ENCODE results near the gene DUSP3. TPM values are rescaled to one million over a fixed set of nuclear protein-coding genes. Genes with fewer than 3 reads are reported as not detected.

DUSP3 gene
- total RNA-seq, 2 experiments from 2014 or later = 10.6 to 12.6 TPM

DNA sequence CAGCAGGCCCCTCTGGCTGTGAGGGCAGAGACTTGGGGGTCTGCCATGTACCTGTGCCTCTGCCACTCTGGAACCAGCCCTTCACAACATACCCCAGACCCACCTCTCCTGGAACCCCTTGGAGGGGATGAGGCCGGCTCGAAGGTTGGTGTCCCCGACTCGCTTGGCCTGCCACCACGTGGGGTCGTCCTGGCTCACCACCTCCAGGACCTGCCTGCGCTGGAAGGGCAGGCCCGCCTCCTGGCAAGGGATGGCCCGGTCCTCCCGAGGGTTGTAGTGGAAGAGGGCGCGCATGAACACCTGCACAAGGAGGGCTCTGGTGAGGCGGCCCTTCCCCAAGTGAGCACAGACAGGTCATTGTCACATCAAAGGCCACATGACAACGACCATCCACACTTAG lies 42.0 kb upstream of the DUSP3 start:
- Mint-ChIP-seq H3K27ac (no peak overlapping the region), H3K27me3 (no peaks in the 10 kb centered on the region), H3K4me3 (no peak overlapping the region), H3K9me3 (no peaks in the 10 kb centered on the region), H3K4me1 (ENCODE audit: low read depth) (no peaks in the 10 kb centered on the region), H3K36me3 (ENCODE audit: low read depth) (no peaks in the 10 kb centered on the region)
- ChIA-PET CTCF (interaction anchor here (1.2 kb wide), 1 partner anchor 26 kb away, joined by 3 read pairs; the partner anchor contains the start of gene CD300LG), POLR2A (no interaction called here)
- no peak for DNase-seq
- intact Hi-C loops (cut with DNase I, micrococcal nuclease) = no loop called here
- Histone ChIP-seq H3K27ac (ENCODE audit: low read depth in 1 of 2, low read length in 2 of 2) (no peak overlapping the region), H3K36me3 (ENCODE audit: insufficient read depth, low read length) (no peaks in the 10 kb centered on the region), H3K4me1 (ENCODE audit: insufficient read depth, low read length) (no peaks in the 10 kb centered on the region), H3K4me3 (ENCODE audit: low read length) (no peak overlapping the region), H3K9me3 (ENCODE audit: control insufficient read depth in 1 of 2, insufficient read depth in 1 of 2, low read length in 2 of 2) (no peaks in the 10 kb centered on the region), H3K27me3 (ENCODE audit: control insufficient read depth in 1 of 2, insufficient read depth in 2 of 2, low read length in 2 of 2) (no peaks in the 10 kb centered on the region)
- ATAC-seq (ENCODE audit: poor library complexity) = no peak
- TF ChIP-seq, protein P1, sequence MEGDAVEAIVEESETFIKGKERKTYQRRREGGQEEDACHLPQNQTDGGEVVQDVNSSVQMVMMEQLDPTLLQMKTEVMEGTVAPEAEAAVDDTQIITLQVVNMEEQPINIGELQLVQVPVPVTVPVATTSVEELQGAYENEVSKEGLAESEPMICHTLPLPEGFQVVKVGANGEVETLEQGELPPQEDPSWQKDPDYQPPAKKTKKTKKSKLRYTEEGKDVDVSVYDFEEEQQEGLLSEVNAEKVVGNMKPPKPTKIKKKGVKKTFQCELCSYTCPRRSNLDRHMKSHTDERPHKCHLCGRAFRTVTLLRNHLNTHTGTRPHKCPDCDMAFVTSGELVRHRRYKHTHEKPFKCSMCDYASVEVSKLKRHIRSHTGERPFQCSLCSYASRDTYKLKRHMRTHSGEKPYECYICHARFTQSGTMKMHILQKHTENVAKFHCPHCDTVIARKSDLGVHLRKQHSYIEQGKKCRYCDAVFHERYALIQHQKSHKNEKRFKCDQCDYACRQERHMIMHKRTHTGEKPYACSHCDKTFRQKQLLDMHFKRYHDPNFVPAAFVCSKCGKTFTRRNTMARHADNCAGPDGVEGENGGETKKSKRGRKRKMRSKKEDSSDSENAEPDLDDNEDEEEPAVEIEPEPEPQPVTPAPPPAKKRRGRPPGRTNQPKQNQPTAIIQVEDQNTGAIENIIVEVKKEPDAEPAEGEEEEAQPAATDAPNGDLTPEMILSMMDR (IDR thresholded peaks at IDR 0.05) = no peak

DNA sequence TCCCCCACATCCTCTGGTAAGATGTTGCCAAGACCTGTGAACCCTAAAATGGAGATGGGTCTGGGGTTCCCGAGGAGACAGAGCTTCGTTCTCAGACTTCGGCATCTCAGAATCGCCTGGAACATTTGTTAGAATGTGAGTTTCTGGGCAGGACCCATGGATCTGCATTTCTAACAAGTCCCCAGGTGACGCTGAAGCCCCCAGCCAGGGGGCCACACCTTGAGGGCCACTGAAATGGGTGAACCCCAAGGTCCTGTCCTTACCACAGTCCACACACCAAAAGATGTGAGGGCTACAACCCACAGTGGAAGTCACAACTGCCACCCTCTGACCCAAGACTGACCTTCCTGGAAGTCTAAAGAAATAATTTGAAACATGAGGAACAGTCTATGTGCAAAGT lies 40.2 kb upstream of the DUSP3 start:
- H3K27me3 ChIP-seq (ENCODE audit: control insufficient read depth in 1 of 2, insufficient read depth in 2 of 2, low read length in 2 of 2) = no peaks in the 10 kb centered on the region
- CTCF ChIA-PET = no interaction called here
- Mint-ChIP-seq H3K4me3 (no peak overlapping the region), H3K36me3 (ENCODE audit: low read depth) (no peaks in the 10 kb centered on the region), H3K27me3 (no peaks in the 10 kb centered on the region), H3K27ac (no peak overlapping the region), H3K9me3 (no peaks in the 10 kb centered on the region), H3K4me1 (ENCODE audit: low read depth) (no peaks in the 10 kb centered on the region)
- ATAC-seq (ENCODE audit: poor library complexity) (no peak), DNase-seq (no peak)
- H3K27ac ChIP-seq (ENCODE audit: low read depth in 1 of 2, low read length in 2 of 2) = no peak overlapping the region
- TF ChIP-seq, protein P1 (IDR thresholded peaks at IDR 0.05) = no peak
- H3K36me3 ChIP-seq (ENCODE audit: insufficient read depth, low read length) = no peaks in the 10 kb centered on the region
- intact Hi-C loops (cut with DNase I, micrococcal nuclease) = no loop called here
- no peak overlapping the region for H3K4me3 ChIP-seq (ENCODE audit: low read length)
- POLR2A ChIA-PET = no interaction called here
- H3K4me1 ChIP-seq (ENCODE audit: insufficient read depth, low read length) = no peaks in the 10 kb centered on the region
- no peaks in the 10 kb centered on the region for H3K9me3 ChIP-seq (ENCODE audit: control insufficient read depth in 1 of 2, insufficient read depth in 1 of 2, low read length in 2 of 2)

DNA sequence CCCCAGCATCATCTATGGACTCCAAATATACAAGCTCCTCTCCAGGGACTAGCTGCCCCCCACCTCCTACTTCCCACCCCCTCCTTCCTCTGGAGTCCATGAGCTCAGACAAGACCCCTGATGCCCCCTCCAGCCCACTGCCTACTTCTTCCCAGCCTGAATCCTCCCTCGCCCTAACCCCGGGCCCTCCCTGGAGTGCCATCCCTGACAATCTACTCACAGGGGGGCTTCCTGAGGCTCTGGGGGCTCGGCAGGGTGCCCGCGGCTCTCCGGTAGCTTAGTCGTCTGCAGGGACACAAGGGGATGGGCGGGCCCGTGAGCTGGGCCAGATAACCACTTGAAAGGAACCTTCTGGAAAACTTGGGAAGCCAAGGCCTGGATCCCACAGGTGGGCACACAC lies 39.0 kb upstream of the DUSP3 start:
- H3K4me1 Mint-ChIP-seq (ENCODE audit: low read depth) = no peaks in the 10 kb centered on the region
- Histone ChIP-seq H3K27ac (ENCODE audit: low read depth in 1 of 2, low read length in 2 of 2) (no peak overlapping the region), H3K27me3 (ENCODE audit: control insufficient read depth in 1 of 2, insufficient read depth in 2 of 2, low read length in 2 of 2) (no peaks in the 10 kb centered on the region), H3K4me3 (ENCODE audit: low read length) (no peak overlapping the region), H3K9me3 (ENCODE audit: control insufficient read depth in 1 of 2, insufficient read depth in 1 of 2, low read length in 2 of 2) (no peaks in the 10 kb centered on the region), H3K4me1 (ENCODE audit: insufficient read depth, low read length) (no peaks in the 10 kb centered on the region), H3K36me3 (ENCODE audit: insufficient read depth, low read length) (no peaks in the 10 kb centered on the region)
- H3K27ac Mint-ChIP-seq = no peak overlapping the region
- CTCF ChIA-PET = interaction anchor here (1.5 kb wide), 1 partner anchor 28 kb away, joined by 5 read pairs; no protein-coding TSS in a partner anchor
- ATAC-seq (ENCODE audit: poor library complexity) (no peak), DNase-seq (no peak)
- no peaks in the 10 kb centered on the region for H3K27me3 Mint-ChIP-seq
- TF ChIP-seq, protein P1 (IDR thresholded peaks at IDR 0.05) = no peak
- H3K9me3 Mint-ChIP-seq = no peaks in the 10 kb centered on the region
- intact Hi-C loops (cut with DNase I, micrococcal nuclease) = no loop called here
- H3K4me3 Mint-ChIP-seq = no peak overlapping the region
- POLR2A ChIA-PET = no interaction called here
- H3K36me3 Mint-ChIP-seq (ENCODE audit: low read depth) = no peaks in the 10 kb centered on the region

Data from CD4-positive, alpha-beta T cell (primary cell).